Fibroblast of the conjunctiva (primary cell): ENCODE results near the gene AACS.
"Not testable (repeated sequence)": the region's sequence is repeated elsewhere in the genome, so short reads cannot be mapped to it uniquely, and the experiment has no call there.

ENCODE experiments used
- DNase-seq: peaks from one replicate; pipeline ENCODE4 v3.0.0-alpha.2; 2010; ENCODE audit warnings: low read depth

The AACS gene, protein sequence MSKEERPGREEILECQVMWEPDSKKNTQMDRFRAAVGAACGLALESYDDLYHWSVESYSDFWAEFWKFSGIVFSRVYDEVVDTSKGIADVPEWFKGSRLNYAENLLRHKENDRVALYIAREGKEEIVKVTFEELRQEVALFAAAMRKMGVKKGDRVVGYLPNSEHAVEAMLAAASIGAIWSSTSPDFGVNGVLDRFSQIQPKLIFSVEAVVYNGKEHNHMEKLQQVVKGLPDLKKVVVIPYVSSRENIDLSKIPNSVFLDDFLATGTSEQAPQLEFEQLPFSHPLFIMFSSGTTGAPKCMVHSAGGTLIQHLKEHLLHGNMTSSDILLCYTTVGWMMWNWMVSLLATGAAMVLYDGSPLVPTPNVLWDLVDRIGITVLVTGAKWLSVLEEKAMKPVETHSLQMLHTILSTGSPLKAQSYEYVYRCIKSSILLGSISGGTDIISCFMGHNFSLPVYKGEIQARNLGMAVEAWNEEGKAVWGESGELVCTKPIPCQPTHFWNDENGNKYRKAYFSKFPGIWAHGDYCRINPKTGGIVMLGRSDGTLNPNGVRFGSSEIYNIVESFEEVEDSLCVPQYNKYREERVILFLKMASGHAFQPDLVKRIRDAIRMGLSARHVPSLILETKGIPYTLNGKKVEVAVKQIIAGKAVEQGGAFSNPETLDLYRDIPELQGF

DNA sequence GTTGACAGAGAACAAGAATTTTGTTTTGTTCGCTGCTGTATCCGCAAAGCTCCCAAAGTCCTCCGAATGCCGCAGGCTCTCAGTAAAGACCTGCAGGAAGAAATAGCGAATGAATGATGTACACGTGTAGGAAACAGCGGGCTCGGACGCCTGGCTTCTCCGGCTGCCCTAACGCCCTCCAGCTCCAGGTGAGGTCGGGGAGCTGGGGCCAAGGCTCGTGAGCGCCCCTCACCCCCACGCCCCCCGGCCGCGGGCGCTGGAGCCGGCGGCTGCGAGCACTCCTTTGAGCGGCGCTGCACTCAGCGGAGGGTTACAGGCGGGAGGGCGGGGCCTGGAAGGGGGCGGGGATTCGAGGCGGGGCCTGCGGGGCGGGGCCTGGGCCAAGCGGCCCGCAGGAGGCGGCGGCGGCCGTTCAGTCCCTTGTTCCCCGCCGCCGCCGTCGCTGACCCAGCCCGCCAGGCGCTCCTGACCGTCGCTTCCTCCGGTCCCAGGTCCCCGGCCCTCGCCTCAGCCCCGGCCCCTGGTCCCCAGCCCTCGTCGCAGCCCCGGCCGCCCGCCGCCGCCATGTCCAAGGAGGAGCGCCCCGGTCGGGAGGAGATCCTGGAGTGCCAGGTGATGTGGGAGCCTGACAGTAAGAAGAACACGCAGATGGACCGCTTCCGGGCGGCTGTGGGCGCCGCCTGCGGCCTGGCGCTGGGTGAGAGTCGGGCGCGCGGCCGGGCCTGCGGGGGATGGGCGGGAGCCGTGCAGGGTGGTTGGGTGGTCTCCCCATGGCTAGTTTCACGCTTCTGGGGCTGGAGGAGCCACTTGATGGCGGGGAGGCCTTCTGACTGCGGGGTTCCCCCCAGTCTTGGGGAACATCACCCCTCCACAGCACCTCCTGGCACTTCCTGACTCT lies at the start of gene AACS:
TSS of gene AACS (plus strand) at position 415 of the 898 bp plus-strand sequence. CDS start at position 565, 150 bp downstream.
- DNase-seq: peak; percentile 20

DNA sequence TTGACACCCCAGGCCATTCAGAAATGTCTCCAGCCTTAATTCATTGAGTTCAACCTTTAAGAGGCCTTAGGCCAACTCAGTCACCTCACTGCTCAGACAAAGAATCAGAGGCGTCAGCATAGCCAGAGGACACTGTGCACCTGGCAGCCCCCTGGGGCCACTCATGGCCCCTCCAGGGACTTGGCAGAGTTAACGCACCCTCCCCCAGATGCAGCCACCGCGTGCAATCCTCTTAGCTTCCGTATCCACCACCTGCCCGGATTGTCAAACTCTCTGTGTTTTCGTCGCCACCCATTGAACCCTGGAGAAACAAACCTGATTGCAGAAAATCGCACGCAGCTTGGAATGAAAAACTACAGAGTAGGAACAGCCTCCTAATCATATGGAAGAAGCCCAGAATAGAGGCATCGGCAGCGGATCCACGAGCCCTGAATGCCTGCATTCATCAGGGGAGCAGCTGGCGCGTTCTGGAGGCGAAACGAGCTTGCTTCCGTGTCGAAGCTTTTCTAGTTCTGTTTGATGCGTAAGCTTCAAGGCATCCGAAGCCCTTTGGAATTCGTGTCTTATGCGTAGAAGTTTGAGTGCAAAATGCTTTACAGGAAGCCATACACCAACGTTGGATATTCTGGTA lies 49.4 kb upstream of the AACS start:
- DNase-seq: no peak

GRCh38 chr12:125017801-125018200 lies 47.4 kb upstream of the AACS start:
- DNase-seq: no peak

- no peak for DNase-seq
These were observed 46.9 kb upstream of the AACS start for GRCh38 chr12:125018356-125018755.

DNA sequence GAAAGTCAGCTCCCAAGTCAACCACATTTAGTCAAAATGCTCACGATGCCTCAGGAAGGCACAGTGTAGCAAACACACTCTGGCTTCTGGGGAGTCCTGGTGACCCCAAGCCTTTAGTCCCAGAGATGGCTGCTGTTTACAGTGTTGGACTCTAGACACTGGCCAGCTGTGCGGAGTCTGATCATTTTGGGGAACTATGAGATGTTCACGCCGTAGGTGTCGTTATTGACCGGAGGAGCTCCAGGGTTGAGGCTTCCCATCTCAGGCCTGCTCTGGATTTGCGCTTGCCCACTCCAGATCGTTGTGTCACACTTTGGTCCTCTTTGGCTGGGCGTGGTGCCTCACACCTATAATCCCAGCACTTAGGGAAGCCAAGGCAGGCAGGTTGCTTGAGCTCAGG lies 44.1 kb upstream of the AACS start:
- no peak for DNase-seq

DNA sequence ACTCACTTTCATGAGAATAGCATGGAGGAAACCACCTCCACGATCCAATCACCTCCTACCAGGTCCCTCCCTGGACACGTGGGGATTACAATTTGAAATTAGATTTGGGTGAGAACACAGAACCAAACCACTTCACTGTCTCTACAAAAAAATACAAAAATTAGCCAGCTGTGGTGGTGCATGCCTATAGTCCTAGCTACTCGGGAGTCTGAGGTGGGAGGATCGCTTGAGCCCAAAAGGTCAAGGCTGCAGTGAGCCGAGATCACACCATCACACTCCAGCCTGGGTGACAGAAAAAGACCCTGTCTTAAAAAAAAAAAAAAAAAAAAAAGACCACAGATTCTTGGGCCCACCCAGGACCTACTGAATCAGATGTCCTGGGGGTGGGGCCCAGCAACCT lies 43.5 kb upstream of the AACS start:
- no peak for DNase-seq

GRCh38 chr12:125023065-125023464 lies 42.2 kb upstream of the AACS start:
- DNase-seq: no peak

DNA sequence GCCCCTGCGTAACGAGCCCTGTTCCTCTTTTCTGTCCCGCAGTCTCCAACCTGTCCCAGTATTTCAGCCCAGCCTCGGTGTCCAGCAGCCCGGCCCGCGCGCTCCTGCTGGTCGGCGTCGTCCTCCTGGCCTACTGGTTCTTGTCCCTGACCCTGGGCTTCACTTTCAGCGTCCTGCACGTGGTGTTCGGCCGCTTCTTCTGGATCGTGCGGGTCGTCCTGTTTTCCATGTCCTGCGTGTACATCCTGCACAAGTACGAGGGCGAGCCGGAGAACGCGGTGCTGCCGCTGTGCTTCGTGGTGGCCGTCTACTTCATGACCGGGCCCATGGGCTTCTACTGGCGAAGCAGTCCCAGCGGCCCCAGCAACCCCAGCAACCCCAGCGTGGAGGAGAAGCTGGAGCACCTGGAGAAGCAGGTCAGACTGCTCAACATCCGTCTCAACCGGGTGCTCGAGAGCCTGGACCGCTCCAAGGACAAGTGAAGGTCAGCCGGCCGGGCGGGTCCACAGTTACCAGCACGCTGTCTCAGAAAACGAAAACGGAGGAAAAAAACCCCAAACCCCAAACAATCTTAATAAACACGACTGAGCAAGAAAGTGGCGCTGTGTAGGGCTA lies 40.2 kb upstream of the AACS start:
- DNase-seq: no peak

DNA sequence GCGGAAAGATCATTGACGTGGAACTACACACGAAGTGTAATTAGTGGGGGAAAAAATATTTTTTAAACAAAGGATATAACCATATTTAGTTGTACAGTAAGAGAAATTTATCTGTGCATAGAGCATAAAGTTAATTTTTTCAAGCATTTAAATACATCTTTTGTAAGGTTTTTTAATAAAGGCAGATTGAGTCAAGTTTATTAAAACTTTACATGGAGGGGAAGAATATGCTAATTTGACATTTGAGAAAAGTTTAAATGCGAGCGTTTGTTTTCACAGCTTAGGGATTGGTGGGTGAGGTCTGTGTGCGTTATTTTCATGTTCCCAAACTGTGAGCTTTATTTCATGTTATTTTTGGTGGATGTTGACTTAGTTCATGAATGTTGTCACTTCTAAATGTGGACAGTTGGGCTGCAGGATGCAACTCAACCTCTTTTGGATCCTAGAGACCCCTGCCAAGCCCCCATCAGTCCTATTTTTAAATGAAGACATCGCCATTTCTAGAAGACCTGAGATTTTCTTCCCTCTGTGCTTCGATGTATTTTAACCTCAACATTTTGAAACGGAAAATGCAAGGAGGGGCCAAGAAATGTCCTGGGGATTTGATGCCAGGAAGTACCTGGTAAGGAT lies 39.5 kb upstream of the AACS start:
- no peak for DNase-seq

- no peak for DNase-seq
These were observed 37.1 kb upstream of the AACS start for GRCh38 chr12:125028106-125028505.

GRCh38 chr12:125029761-125030358 lies 35.4 kb upstream of the AACS start:
- no peak for DNase-seq

DNA sequence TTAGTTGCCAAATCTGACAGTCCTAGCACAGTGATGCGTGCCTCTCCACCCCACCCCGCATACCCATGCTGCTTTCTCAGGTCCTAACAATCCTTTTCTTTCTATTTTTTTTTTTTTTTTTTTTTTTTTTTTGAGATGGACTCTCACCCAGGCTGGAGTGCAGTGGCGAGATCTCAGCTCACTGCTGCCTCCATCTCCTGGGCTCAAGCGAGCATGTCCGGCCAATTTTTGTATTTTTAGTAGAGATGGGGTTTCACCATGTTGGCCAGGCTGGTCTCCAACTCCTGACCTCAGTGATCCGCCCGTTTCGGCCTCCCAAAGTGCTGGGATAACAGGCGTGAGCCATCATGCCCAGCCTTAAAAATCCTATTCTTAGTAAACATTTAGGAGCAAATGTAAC lies 33.8 kb upstream of the AACS start:
- DNase-seq: not testable (repeated sequence)

DNA sequence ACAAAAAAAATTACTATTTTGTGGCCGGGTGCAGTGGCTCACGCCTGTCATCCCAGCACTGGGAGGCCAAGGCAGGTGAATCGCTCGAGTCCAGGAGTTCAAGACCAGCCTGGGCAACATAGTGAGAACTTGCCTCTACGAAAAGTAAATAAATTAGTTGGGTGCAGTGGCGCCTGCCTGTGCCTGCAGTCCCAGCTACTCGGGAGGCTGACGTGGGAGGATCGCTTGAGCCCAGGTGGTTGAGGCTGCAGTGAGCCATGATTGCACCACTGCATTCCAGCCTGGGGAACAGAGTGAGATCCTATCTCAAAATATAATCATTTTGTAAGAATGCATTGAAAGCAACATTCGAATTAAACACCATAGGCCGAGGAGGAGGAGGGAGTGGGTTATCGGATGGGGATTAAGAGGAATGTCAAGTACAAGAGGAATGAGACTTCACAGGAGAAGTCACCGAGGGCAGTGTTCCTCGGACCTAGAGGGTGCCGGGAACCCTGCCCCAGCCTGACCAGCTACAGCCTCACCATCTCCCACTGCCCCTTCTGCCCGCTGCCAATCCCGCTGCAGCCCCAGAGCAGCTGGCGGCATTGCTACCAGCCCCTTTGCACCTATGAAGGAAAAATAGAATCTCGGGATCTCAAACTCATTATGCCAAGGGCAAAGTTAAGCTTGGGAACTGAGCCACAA lies 32.6 kb upstream of the AACS start:
- no peak for DNase-seq

GRCh38 chr12:125033288-125033687 lies 31.9 kb upstream of the AACS start:
- DNase-seq: no peak

DNA sequence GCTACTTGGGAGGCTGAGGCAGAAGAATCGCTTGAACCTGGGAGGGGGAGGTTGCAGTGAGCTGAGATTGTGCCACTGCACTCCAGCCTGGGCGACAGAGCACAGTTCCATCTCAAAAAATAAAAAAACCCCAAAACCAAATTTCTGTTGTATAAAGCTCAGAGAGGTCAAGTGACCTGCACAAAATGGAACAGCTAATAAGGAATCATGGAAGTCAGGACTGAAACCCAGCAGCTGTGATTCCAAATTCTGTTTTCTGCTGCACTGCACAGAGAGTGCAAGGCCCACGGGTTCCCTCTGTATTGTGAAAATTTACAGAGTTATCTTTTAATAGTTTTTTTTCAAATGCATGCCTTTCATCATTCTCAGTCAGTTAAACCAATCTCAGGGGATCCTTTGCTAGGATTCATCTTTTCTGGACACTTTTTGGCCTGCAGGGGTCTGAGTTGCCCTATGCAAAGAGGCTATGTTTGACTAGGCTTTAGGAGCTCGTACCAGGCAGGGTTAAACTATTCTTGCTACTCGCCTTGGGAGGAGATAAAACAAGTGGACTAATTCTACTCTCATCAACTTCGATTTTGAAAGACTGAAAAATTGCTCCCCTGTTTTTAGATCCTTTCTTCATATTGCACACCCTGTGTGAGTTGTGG lies 26.1 kb upstream of the AACS start:
- DNase-seq: no peak

GRCh38 chr12:125049093-125049458 lies 16.2 kb upstream of the AACS start:
- DNase-seq: no peak

DNA sequence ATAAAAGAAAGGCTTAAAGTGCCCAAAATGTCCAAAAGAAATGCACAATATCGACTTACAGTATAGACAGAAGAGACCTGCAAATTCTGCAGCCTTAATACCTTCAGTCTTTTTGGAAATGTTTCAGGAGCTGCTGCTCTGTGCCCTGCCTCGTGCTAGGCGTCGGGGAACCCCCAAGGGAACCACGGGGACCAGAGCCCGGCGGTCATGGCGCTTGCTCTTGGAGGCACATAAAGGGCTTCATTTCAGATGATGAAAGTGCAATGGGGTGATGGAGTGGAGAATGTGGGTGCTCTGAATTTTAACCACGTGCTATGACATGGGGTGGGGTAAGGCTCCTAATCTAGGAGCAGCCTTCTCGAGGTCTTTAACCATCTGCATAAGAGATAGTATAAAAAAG lies 14.8 kb upstream of the AACS start:
- no peak for DNase-seq

DNA sequence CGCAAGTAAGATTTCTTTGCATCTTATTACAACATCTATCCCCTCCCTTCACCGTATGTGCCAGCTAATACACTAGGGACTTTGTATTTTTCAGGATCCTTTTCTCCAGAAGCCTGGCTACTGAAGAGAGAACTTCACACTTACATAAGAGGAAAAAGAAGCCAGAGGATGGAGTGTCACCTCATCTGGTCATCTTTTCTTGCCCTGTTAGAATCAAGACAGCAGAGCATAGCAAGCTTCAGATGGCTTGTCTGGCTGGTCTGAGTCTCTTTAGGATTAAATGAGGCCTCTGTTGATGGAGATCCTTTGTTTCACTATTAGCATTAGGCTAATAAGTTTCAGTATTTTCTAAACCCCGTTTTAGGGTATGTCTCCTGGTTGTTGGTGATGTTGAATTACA lies 14.4 kb upstream of the AACS start:
- DNase-seq: no peak

DNA sequence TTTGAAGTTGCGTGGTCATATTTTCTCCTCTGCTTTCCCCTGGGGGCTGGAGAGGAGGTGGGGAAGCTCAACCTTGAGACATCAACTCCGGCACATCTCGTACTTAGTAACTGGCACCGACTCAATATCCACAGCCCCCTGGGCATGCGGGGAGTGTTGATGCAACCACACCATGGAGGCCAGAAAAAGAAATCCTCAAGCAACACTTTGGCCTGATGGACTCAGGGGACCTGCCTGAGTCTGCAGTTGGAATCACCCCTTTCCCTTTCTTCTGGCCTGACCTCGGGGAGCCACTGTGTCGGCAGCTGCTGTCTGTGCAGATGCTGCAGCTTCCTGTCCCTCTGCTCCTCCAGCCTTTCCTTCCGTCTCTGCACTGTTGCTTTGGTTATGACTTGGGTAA lies 11.4 kb upstream of the AACS start:
- DNase-seq: peak; percentile 27

- DNase-seq: no peak
These were observed 9.6 kb upstream of the AACS start for GRCh38 chr12:125055591-125055990.
